K562 (cell line): ENCODE data around the gene STX2. TPM values are rescaled to one million over a fixed set of nuclear protein-coding genes. Genes with fewer than 3 reads are reported as not detected.

Experiments used
- ATF7 ChIP-seq: fragments of 450-650 bp; IDR thresholded peaks from 2 replicates; pipeline ENCODE4 v1.7.1; 2014; ENCODE audit warnings: mild to moderate bottlenecking, moderate library complexity
- BRF2 ChIP-seq: IDR thresholded peaks from 3 replicates; pipeline ENCODE4 v1.6.1; 2011; ENCODE audit warnings: borderline replicate concordance, mild to moderate bottlenecking; ENCODE audit not compliant: insufficient read length, insufficient read depth
- CBFB ChIP-seq: sonication (generic); formaldehyde crosslinking; IDR thresholded peaks from 2 replicates; pipeline ENCODE4 v1.4.0; 2020; ENCODE audit warnings: mild to moderate bottlenecking, missing genetic modification reagents
- CHD4 ChIP-seq: fragments of 200-600 bp; sonication (generic); IDR thresholded peaks from 3 replicates; pipeline ENCODE4 v1.6.1; 2012; ENCODE audit warnings: low read depth, mild to moderate bottlenecking, mixed read lengths, low read length, inconsistent platforms; ENCODE audit not compliant: insufficient read depth, insufficient replicate concordance, poor library complexity, severe bottlenecking
- FOXJ3 ChIP-seq: sonication (generic); formaldehyde crosslinking; IDR thresholded peaks from 2 replicates; pipeline ENCODE4 v1.4.0; 2020; ENCODE audit warnings: mild to moderate bottlenecking, missing genetic modification reagents
- IRF9 ChIP-seq: fragments of 450-650 bp; IDR thresholded peaks from 2 replicates; pipeline ENCODE4 v1.6.1; 2016; ENCODE audit warnings: missing biosample characterization, missing genetic modification characterization
- KLF13 ChIP-seq: fragments of 450-650 bp; IDR thresholded peaks from 2 replicates; pipeline ENCODE4 v1.6.1; 2016; ENCODE audit warnings: missing genetic modification characterization, low read depth, mild to moderate bottlenecking, missing compliant biosample characterization, moderate library complexity, borderline replicate concordance
- LEF1 ChIP-seq: fragments of 450-650 bp; IDR thresholded peaks from 2 replicates; pipeline ENCODE4 v1.6.1; 2016; ENCODE audit warnings: mild to moderate bottlenecking
- MLX ChIP-seq, 2 experiments: fragments of 450-650 bp in 1 of 2; sonication (generic) in 1 of 2; formaldehyde crosslinking; conservative IDR thresholded peaks; 2 replicates each; pipeline versions ENCODE4 v1.4.0 to v1.8.1; 2020 to 2022; ENCODE audit warnings: mild to moderate bottlenecking in 1 of 2, missing genetic modification reagents in 1 of 2
- PHF20 ChIP-seq: fragments of 450-650 bp; IDR thresholded peaks from 2 replicates; pipeline ENCODE4 v1.6.1; 2018; ENCODE audit not compliant: partially characterized antibody
- RNF2 ChIP-seq: sonication (generic); IDR thresholded peaks from 2 replicates; pipeline ENCODE4 v1.6.1; 2016
- SAFB ChIP-seq: fragments of 200-400 bp; formaldehyde crosslinking; IDR thresholded peaks from 2 replicates; pipeline ENCODE4 v1.6.1; 2017; ENCODE audit warnings: low read depth, low read length, borderline replicate concordance
- SP1 ChIP-seq: sonication (generic); formaldehyde crosslinking; IDR thresholded peaks from 2 replicates; pipeline ENCODE4 v1.8.1; 2022; ENCODE audit warnings: mild to moderate bottlenecking, missing genetic modification reagents
- TOE1 ChIP-seq, 2 experiments: fragments of 450-650 bp in 1 of 2; sonication (generic) in 1 of 2; formaldehyde crosslinking in 1 of 2; IDR thresholded peaks; 2 replicates each; pipeline versions ENCODE4 v1.7.1 to v1.8.0; 2016 to 2022; ENCODE audit warnings: borderline replicate concordance in 2 of 2, mild to moderate bottlenecking in 2 of 2, antibody characterized with exemption in 1 of 2, inconsistent platforms in 1 of 2, low read depth in 1 of 2, missing genetic modification reagents in 1 of 2, moderate library complexity in 1 of 2
- TRIM24 ChIP-seq, 2 experiments: fragments of 450-650 bp; IDR thresholded peaks; 2 replicates each; pipeline ENCODE4 v1.6.1; 2016
- U2AF2 ChIP-seq: fragments of 200-400 bp; formaldehyde crosslinking; optimal IDR thresholded peaks from 2 replicates; pipeline ENCODE3; 2017; ENCODE audit warnings: low read depth, mild to moderate bottlenecking, low read length
- VEZF1 ChIP-seq: fragments of 200-800 bp; sonication (Bioruptor generic); IDR thresholded peaks from 2 replicates; pipeline ENCODE4 v1.6.1; 2017; ENCODE audit warnings: missing genetic modification characterization, missing compliant biosample characterization
- ZNF274 ChIP-seq: IDR thresholded peaks from 2 replicates; pipeline ENCODE4 v1.6.1; 2011; ENCODE audit warnings: low read depth, mild to moderate bottlenecking, low read length, moderate library complexity, borderline replicate concordance
- ZNF384 ChIP-seq: IDR thresholded peaks from 2 replicates; pipeline ENCODE4 v1.6.1; 2012; ENCODE audit warnings: low read depth, low read length, improper control_type of control experiment
- ZNF408 ChIP-seq: fragments of 250-450 bp; sonication (Bioruptor Pico); IDR thresholded peaks from 2 replicates; pipeline ENCODE4 v1.4.0; 2020; ENCODE audit warnings: low read depth, mild to moderate bottlenecking, moderate library complexity
- ZNF512 ChIP-seq: IDR thresholded peaks from 2 replicates; pipeline ENCODE4 v1.6.1; 2016; ENCODE audit warnings: missing genetic modification characterization, missing compliant biosample characterization
- ZNF766 ChIP-seq: fragments of 200-800 bp; sonication (Bioruptor generic); conservative IDR thresholded peaks from 2 replicates; pipeline ENCODE4 v1.6.1; 2016; ENCODE audit warnings: missing genetic modification characterization, missing compliant biosample characterization
- polyA plus RNA-seq, 8 experiments: library from polyadenylated mRNA; depleted of rRNA in 4 of 8; stranded (reverse) in 5 of 8; unstranded in 3 of 8; fragments of >200 nt; fragmentation: Nextera tagmentation in 2 of 8; fragmentation: Illumina TruSeq in 1 of 8; extraction: Ambion mirVana in 2 of 8; extraction: Trizol in 1 of 8; gene quantifications; 2 replicates each; pipeline versions ENCODE4 v1.2.1 to v1.2.3, GENCODE V29; 2011 to 2014; ENCODE audit warnings: inconsistent platforms in 1 of 8, missing spikeins in 1 of 8
- total RNA-seq, 7 experiments: library from RNA; depleted of rRNA in 6 of 7; stranded (reverse); fragments of >200 nt in 6 of 7; fragmentation: Illumina TruSeq in 2 of 7; extraction: Trizol in 2 of 7; gene quantifications; 2 replicates each; pipeline versions ENCODE4 v1.2.1 to v1.2.3, GENCODE V29; 2011 to 2021; ENCODE audit warnings: low replicate concordance in 1 of 7

The STX2 gene
- total and polyA plus RNA-seq, 9 of the 15 experiments (the other 6 are each of a cell fraction or from before 2014, with no cell fraction given): 22.2 to 54.6 (median 30.8) TPM

GRCh38 chr12:130832561-130833209 lies 6.4 kb downstream of the STX2 start (continued):
- TF ChIP-seq BRF2: no peak
- no peak for TF ChIP-seq ZNF512
- no peak for TF ChIP-seq FOXJ3 (CRISPR knock-in tag)
- TF ChIP-seq KLF13 (tag): 0 out of 2 replicates have a peak, but pooled peaks have one; percentile 38
- TF ChIP-seq U2AF2: no peak
- TF ChIP-seq CHD4: no peak
- no peak for TF ChIP-seq LEF1
- TF ChIP-seq SP1 (CRISPR knock-in tag): no peak; the same call in 1 of the 2 replicates
- peak; percentile 70 to 83; a peak in 3 of 4 replicates for TF ChIP-seq TRIM24 (IDR thresholded peaks at IDR 0.05)
- TF ChIP-seq CBFB (CRISPR knock-in tag): no peak
- TF ChIP-seq ZNF274: no peak
- TF ChIP-seq SAFB: 0 out of 2 replicates have a peak, but pooled peaks have one; percentile 35
- TF ChIP-seq ATF7: peak; percentile 22; the same call in 1 of the 2 replicates
- peak; percentile 59; the same call in 1 of the 2 replicates for TF ChIP-seq IRF9 (tag)
- TF ChIP-seq PHF20: no peak
- TF ChIP-seq VEZF1 (CRISPR knock-in tag): peak; percentile 52; the same call in 1 of the 2 replicates
- no peak for TF ChIP-seq TOE1 (IDR thresholded peaks at IDR 0.05; ENCODE audit: borderline replicate concordance)
- no peak for TF ChIP-seq TOE1 (CRISPR knock-in tag; IDR thresholded peaks at IDR 0.05; ENCODE audit: borderline replicate concordance, low read depth)
- TF ChIP-seq MLX (CRISPR knock-in tag; conservative IDR thresholded peaks at IDR 0.05): no peak
- no peak for TF ChIP-seq ZNF408
- peak; percentile 72 for TF ChIP-seq RNF2
- no peak for TF ChIP-seq ZNF384
- TF ChIP-seq ZNF766 (CRISPR knock-in tag): 0 out of 2 replicates have a peak, but pooled peaks have one; percentile 12
